H1 (cell line): ENCODE results near the gene ERMARD. TPM values are rescaled to one million over a fixed set of nuclear protein-coding genes. Genes with fewer than 3 reads are reported as not detected.

Source experiments
- CBX8 ChIP-seq: fragments of 300-800, 300-1000 bp; sonication (generic); IDR thresholded peaks from 2 replicates; pipeline ENCODE4 v1.7.1; 2016; ENCODE audit warnings: low read depth, low read length, borderline replicate concordance
- E2F6 ChIP-seq: IDR thresholded peaks from 2 replicates; pipeline ENCODE4 v1.6.1; 2012; ENCODE audit warnings: inconsistent platforms
- FOSL1 ChIP-seq: IDR thresholded peaks from 2 replicates; pipeline ENCODE4 v1.6.1; 2011; ENCODE audit warnings: mild to moderate bottlenecking, low read depth, low read length, moderate library complexity; ENCODE audit not compliant: insufficient read depth
- GABPA ChIP-seq: IDR thresholded peaks from 2 replicates; pipeline ENCODE4 v1.6.1; 2011; ENCODE audit warnings: mild to moderate bottlenecking, low read length, moderate library complexity, borderline replicate concordance; ENCODE audit not compliant: insufficient read depth
- MAFK ChIP-seq: IDR thresholded peaks from 2 replicates; pipeline ENCODE4 v1.6.1; 2012; ENCODE audit warnings: low read depth, mild to moderate bottlenecking, improper control_type of control experiment, low read length
- RBBP5 ChIP-seq: IDR thresholded peaks from 2 replicates; pipeline ENCODE4 v1.7.1; 2012; ENCODE audit warnings: low read depth, mild to moderate bottlenecking, inconsistent platforms, low read length, moderate library complexity, borderline replicate concordance
- SAP30 ChIP-seq: fragments of 300-600 bp; sonication (generic); IDR thresholded peaks from 2 replicates; pipeline ENCODE4 v1.7.1; 2012; ENCODE audit warnings: low read length, moderate library complexity, mild to moderate bottlenecking, inconsistent platforms; ENCODE audit not compliant: insufficient read depth, insufficient replicate concordance
- SIX5 ChIP-seq: IDR thresholded peaks from 2 replicates; pipeline ENCODE4 v1.6.1; 2011; ENCODE audit warnings: mild to moderate bottlenecking, low read depth, low read length
- SP1 ChIP-seq: IDR thresholded peaks from 2 replicates; pipeline ENCODE4 v1.6.1; 2011; ENCODE audit warnings: low read depth, low read length
- SP4 ChIP-seq: IDR thresholded peaks from 2 replicates; pipeline ENCODE4 v1.6.1; 2012; ENCODE audit warnings: low read length, inconsistent platforms
- SRF ChIP-seq: IDR thresholded peaks from 2 replicates; pipeline ENCODE4 v1.6.1; 2011; ENCODE audit warnings: mild to moderate bottlenecking, low read depth, low read length, moderate library complexity
- TCF12 ChIP-seq: IDR thresholded peaks from 2 replicates; pipeline ENCODE4 v1.6.1; 2011; ENCODE audit warnings: low read depth, mild to moderate bottlenecking, low read length
- ZNF274 ChIP-seq: IDR thresholded peaks from 2 replicates; pipeline ENCODE4 v1.7.0; 2012; ENCODE audit warnings: low read length, borderline replicate concordance; ENCODE audit errors: extremely low read depth
- polyA plus RNA-seq, 7 experiments: library from polyadenylated mRNA; depleted of rRNA in 3 of 7; stranded (reverse) in 5 of 7; unstranded in 2 of 7; fragments of >200 nt in 5 of 7; fragments of 200-250 nt in 2 of 7; gene quantifications; 1 replicate in 5 of 7; 2 replicates in 1 of 7; 4 replicates in 1 of 7; pipeline versions ENCODE4 v1.2.1 to v1.2.3, GENCODE V29; 2011 to 2013; ENCODE audit warnings: missing spikeins in 2 of 7, mixed read lengths in 2 of 7
- total RNA-seq: library from RNA; stranded (reverse); fragmentation: NEBNext Ultra II Directional; extraction: Animal tissue kit (Norgen Biotek cat#: 25700); gene quantifications from 2 replicates; pipeline ENCODE4 v1.2.1, GENCODE V29; 2021

ERMARD gene
- total and polyA plus RNA-seq, 2 of the 8 experiments (the other 6 are each of a cell fraction or from before 2014, with no cell fraction given), result 12.2 to 25.6 TPM

GRCh38 chr6:169738976-169739529 lies 12.4 kb upstream of the ERMARD start (continued):
- no peak for TF ChIP-seq CBX8
- TF ChIP-seq RBBP5, result no peak
- TF ChIP-seq GABPA, result no peak
- TF ChIP-seq ZNF274, result no peak
- no peak for TF ChIP-seq SAP30
- no peak for TF ChIP-seq SP1
- TF ChIP-seq SP4, result no peak
- TF ChIP-seq SRF, result no peak
- no peak for TF ChIP-seq SIX5
- TF ChIP-seq FOSL1, result no peak
- TF ChIP-seq TCF12, result no peak
- no peak for TF ChIP-seq MAFK
- TF ChIP-seq E2F6, result no peak
- TF ChIP-seq, all 59 proteins: peak for 0
